Left ventricle myocardium superior (tissue), 1 donor: Measurements from ENCODE around the gene PSEN2. TPM values are rescaled to one million over a fixed set of nuclear protein-coding genes. Genes with fewer than 3 reads are reported as not detected.
A peak's percentile ranks its signal among the peaks of the same experiment; 100 is the strongest.

Experiments
- ATAC-seq: fragments of 200-7000 bp; cut with Tn5 transposase; one replicate; pipeline ENCODE4 v1.9.1; 2020; ENCODE audit warnings: mild to moderate bottlenecking, moderate library complexity
- DNase-seq: peaks from one replicate; pipeline ENCODE4 v3.0.0-alpha.2; 2020
- intact Hi-C: fragments of 100-400 bp; cut with micrococcal nuclease; formaldehyde crosslinking; loops from one replicate; pipeline ENCODE4 v1.11.0; 2022
- total RNA-seq: library from RNA; stranded (reverse); fragmentation: NEBNext Ultra II Directional; extraction: Animal tissue kit (Norgen Biotek cat#: 25700); gene quantifications from one replicate; pipeline ENCODE4 v1.2.1, GENCODE V29; 2021
- donor health status: DM: no; HTN: yes; CAD: no; lungs with severe emphysema.

PSEN2 gene
- total RNA-seq, 1 donor from 2014 or later = 22.8 TPM

- peak; percentile 100 for DNase-seq
Measured at GRCh38 chr1:226940029-226940805, 69.8 kb downstream of the PSEN2 start, which contains the start of gene COQ8A. Gene COQ8A, plus strand, starts transcription at chr1:226940294. Its CDS starts 21,092 bp downstream, at chr1:226961386.

GRCh38 chr1:226940806-226941067, 70.3 kb downstream of the PSEN2 start:
- ATAC-seq (no peak), DNase-seq (no peak)
- intact Hi-C loops = no loop called here

More at GRCh38 chr1:226940029-226940805, 69.8 kb downstream of the PSEN2 start, which contains the start of gene COQ8A:
- peak; percentile 94 for ATAC-seq
- intact Hi-C loops = no loop called here

- no peak for ATAC-seq
- intact Hi-C loops = no loop called here
- DNase-seq = no peak
Measured at GRCh38 chr1:226942392-226942791, 72.0 kb downstream of the PSEN2 start.

GRCh38 chr1:226943156-226943555, 72.7 kb downstream of the PSEN2 start:
- DNase-seq (no peak), ATAC-seq (no peak)
- intact Hi-C loops = no loop called here

- DNase-seq = no peak
- intact Hi-C loops = no loop called here
- ATAC-seq = no peak
Measured at GRCh38 chr1:226943927-226944326, 73.5 kb downstream of the PSEN2 start.

- DNase-seq = no peak
Measured at GRCh38 chr1:226945106-226945857, 74.9 kb downstream of the PSEN2 start.

More at GRCh38 chr1:226945106-226945857, 74.9 kb downstream of the PSEN2 start:
- peak; percentile 35 for ATAC-seq
- intact Hi-C loops = no loop called here

Other genes with a start within 250 kb of the PSEN2 start
- 19.5 TPM for gene ITPKB, start 131.3 kb upstream of the PSEN2 start, total RNA-seq
- 438 TPM for gene COQ8A, start 69.7 kb downstream of the PSEN2 start, total RNA-seq